HG02610 (cell line): ENCODE results near the gene GRK7.
"Not testable (repeated sequence)": the region's sequence is repeated elsewhere in the genome, so short reads cannot be mapped to it uniquely, and the experiment has no call there.

Source experiments
- ATAC-seq: cut with Tn5 transposase; IDR thresholded peaks from one replicate; pipeline ENCODE4 v1.9.1; 2021; ENCODE audit warnings: mild to moderate bottlenecking, moderate library complexity; ENCODE audit not compliant: unreplicated experiment

GRK7 gene

DNA sequence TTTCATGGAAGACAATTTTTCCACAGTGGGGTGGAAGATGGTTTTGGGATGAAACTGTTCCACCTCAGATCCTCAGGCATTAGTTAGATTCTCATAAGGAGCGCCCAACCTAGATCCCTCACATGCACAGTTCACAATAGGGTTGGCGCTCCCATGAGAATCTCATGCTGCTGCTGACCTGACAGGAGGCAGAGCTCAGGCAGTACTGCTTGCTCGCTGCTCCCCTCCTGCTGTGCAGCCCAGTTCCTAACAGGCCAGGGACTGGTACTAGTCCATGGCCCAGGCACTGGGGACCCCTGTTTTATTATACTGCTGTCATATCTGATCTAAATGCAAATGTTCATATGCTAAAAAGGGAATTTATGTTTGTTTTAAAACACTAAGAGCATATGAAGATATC, 9.8 kb upstream of the GRK7 start:
- no peak for ATAC-seq

- no peak for ATAC-seq
Observed at GRCh38 chr3:141754032-141754431, 9.2 kb upstream of the GRK7 start.

DNA sequence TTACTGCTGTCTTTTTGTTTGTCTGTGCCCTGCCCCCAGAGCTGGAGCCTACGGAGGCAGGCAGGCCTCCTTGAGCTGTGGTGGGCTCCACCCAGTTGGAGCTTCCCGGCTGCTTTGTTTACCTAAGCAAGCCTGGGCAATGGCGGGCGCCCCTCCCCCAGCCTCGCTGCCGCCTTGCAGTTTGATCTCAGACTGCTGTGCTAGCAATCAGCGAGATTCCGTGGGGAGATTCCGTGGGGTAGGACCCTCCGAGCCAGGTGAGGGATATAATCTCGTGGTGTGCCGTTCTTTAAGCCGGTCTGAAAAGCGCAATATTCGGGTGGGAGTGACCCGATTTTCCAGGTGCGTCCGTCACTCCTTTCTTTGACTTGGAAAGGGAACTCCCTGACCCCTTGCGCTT, 656 bp upstream of the GRK7 start:
- ATAC-seq: not testable (repeated sequence)

DNA sequence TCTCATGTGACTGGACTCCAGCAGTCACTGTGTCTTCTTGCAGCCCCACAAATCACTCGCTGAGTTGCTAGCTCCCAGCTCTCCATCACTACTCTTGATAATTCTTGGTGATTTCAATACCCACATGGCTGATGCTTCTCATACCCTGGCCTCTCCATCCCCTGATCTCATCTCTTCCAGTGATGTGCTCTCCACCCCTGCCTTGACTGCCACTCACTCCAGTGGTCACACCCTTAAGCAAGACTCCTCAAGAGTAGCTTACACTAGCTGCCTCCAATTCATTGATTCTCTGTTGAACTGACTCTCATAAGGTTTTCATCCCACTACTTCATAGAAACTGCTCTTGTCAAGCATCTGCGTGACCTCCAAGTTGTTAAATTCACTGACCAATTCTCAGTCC, 837 bp downstream of the GRK7 start:
- no peak for ATAC-seq

DNA sequence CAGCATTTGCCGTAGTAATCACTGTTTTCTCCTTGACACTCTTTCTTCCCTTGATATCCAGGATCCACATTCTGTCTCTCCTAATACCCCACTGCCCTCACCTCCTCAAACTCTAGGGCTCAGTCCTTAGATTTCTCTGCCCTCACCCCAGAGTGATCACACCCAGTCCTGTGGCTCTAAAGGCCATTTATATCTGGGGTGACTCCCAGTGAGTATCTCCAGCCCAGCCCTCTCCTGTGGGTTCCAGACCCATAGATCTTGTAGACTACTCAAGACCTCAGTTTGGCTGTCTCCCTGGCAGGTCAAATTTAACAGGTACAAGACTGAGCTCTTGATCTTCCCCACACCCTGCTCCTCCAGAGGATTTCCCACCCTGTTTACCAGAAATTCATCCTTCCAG, 1.3 kb downstream of the GRK7 start:
- no peak for ATAC-seq

- ATAC-seq: no peak
Observed at GRCh38 chr3:141764986-141765385, 1.8 kb downstream of the GRK7 start.

- ATAC-seq: no peak
Observed at GRCh38 chr3:141767066-141767465, 3.9 kb downstream of the GRK7 start.

DNA sequence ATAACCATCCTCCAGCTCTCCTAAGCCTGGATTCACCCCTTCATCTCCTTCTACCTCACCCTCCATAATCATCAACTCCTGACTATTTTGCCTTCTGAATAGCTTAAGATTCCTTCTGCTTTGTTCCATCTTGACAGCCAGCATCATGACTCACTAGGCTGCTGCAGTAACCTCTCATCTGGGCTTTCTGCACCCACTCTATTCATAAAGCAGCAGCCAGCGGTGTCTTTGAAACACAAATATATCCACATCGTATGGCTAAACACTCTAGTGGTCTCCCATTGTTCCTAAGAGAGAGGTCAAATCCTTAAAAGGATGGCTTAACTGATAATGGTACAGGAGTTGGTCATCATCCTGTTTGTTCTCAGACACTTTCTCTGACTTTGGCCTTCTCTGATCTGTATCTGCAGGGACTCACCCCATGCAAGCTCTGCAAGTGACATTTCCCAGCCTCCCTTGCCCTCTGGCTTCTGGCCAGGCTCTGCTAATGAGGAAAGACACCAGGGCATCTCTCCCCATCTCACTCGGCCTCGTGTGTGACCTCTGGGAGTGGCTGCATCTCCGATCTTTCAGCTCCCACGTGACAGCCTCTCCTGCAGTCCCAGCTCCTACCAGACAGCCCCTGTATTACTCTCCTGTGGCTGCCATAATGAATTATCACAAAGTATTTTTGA, 6.2 kb downstream of the GRK7 start:
- ATAC-seq: no peak

DNA sequence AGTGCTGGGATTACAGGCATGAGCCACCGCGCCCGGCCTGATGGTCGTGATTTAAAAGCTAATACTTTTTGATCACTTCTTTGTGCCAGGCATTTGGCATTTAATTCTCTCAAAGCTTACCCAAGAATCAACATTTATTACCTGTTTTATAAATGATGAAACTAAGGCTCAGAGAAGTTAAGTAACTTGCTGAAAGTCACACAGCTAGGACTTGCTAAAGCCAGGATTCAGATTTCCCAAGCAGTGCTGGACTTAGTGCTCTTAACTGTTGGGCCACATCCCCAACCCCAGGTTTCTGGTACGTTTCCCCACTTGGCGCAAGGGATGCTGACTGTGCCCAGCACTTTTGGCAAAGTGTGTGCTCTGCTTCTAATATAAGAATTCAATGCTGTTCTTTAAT, 10.5 kb downstream of the GRK7 start:
- no peak for ATAC-seq

DNA sequence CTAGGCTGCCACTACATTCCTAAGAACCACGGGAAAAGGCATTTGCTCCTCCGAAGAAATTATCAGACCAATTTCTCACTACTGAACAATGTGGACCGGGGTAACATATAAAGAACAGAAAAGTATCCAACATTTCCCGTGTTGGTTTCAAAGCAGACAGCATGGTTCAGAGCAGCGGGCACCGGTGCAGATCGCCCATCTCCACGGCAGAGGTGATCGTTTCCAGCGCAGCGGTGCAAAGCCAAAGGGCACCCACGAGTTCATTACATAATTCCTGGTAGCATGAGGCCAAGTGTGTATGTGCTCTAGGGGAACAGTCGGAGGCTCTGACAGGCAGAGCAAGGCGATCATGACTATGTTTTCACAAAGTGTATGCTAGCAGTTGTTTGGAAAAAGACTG, 13.2 kb downstream of the GRK7 start:
- ATAC-seq: no peak

- no peak for ATAC-seq
Observed at GRCh38 chr3:141776885-141777284, 13.7 kb downstream of the GRK7 start.

- ATAC-seq: no peak
Observed at GRCh38 chr3:141777957-141778813, 15.0 kb downstream of the GRK7 start.

DNA sequence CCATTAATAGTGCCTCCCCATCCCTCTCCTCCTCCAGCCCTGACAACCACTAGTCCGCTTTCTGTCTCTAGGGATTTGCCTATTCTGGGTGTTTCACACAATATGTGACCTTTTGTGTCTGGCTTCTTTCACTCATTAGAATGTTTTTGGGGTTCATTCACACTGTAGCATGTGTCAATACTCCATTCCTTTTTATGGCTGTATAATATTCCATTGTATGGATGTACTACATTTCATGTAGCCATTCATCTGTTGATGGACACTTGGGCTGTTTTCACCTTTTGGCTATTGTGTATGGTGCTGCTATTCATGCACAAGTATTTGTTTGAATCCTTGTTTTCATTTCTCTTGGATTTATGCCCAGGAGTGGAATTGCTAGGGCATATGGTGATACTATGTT, 16.5 kb downstream of the GRK7 start:
- ATAC-seq: no peak

DNA sequence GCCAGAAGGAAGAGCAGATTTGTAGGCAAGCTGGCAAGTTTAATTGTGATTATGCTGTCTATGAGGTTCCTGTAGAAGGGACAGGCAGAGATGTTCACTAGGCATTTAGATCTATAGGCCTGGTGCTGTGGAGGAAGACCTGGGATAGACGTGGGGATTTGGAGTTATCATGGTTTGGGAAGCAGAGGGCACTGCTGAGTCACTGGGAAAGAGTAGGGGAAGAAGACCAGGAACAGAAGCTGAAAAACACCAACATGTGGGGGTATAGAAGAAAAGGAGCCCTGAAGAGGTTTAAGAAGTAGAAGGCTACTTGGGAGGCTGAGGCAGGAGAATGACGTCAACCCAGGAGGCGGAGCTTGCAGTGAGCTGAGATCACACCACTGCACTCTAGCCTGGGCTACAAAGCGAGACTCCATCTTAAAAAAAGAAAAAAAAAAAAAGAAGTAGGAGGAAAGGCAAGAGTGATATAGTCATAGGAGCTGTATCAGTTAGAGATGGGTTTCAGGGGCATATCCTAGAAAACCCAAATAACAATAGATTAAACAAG, 19.3 kb downstream of the GRK7 start:
- no peak for ATAC-seq

DNA sequence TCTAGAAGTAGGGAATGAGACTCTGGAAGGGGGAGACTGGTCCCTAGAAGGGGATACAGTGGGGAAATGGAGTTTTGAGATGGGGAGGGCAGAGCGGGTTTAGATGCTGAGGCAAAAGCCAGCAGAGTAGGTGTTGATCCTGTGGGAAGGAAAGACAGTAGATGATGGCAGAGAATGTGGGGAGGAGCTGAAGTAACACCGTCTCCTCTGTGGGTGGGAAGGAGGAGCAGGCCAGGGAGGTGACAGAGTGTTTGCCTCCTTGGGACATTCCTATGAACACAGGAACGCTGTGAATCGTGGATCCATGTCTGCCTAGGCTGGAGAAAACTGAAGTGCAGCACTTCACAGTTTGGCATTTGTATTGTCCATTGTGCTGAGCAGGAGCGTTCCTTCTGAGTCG, 20.4 kb downstream of the GRK7 start:
- no peak for ATAC-seq

DNA sequence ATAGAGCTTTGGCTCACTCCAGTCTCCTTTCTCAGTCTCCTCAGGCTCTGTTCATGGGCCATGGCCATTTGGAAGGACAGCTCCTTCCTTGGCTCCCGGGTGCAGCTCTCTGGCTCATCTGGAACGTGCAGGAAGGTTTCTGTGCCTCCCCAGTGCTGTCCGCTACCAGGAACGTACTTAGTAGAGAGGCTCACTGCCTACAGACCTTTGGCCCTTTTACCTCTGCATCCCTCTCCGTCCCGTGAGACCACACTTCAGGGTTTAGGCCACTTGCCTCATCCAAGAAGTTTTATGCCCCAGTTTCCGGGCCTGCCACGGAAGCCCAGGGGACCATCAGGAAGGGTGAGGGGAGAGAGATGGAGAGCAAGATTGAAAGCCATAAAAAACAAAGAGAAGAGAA, 20.9 kb downstream of the GRK7 start:
- no peak for ATAC-seq

DNA sequence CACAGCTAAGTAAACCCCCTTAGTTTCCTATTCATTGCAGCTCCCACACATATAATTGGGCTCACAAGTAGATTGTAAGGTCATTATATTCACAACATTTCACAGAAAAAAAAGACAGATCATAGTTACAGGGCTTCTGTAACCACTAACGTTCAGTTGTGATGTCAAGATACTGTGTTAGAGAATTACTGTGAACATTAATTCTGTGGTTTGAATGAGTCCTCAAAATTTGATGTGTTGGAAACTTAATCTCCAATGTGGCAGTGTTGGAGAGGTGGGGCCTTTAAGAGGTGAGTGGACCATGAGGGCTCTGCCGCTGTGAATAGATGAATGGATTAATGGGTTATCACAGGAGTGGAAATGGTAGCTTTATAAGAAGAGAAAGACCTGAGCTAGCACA, 21.3 kb downstream of the GRK7 start:
- no peak for ATAC-seq

- ATAC-seq: no peak
Observed at GRCh38 chr3:141788149-141788548, 24.9 kb downstream of the GRK7 start.

DNA sequence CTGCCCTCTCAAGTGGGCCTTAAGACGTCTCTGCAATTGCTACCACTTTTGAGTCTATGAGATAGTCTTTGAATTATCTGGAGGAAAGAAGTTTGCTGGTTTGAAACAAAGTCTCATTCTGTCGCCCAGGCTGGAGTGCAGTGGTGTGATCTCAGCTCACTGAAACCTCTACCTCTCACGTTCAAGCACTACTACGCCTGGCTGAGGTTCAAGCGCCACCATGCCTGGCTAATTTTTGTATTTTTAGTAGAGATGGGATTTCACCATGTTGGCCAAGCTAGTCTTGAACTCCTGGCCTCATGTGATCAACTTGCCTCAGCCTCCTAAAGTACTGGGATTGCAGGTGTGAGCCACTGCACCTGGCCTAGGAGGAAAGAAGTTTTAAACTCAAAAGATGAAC, 25.5 kb downstream of the GRK7 start:
- ATAC-seq: not testable (repeated sequence)

DNA sequence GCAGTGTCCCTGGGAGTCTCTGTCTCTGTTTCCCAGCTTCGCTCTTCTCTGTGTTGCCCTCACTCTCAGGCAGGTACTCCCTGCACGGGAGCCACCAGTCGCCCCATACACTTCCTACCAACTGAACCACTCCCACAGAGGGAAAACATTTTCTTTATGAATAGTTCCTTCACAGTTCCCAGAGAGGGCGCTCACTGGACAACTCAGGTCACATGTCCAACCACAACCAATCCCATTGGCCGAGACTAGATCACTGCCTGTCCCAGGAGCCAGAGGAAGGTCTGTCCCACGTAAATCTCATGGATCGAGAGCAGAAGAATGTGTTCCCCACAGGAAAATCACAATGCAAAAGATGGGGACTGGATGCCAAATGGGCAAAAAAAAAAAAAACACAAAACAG, 26.1 kb downstream of the GRK7 start:
- ATAC-seq: no peak

DNA sequence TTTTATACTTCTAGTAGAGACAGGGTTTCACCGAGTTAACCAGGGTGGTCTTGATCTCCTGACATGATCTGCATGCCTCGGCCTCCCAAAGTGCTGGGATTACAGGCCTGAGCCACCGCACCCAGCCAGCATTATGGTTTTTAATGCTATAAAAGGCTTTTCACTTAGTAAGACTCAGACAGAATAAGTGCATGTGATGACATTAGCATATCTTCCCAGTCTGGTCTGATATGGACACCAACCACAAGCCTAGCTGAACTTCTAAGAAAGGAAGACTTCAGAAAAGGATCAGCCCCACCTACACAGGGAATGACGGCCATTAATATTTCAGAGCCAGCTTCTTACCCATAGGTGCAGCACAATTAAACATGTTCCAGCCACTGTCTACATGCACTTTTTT, 27.0 kb downstream of the GRK7 start:
- ATAC-seq: no peak

- no peak for ATAC-seq
Observed at GRCh38 chr3:141792495-141792894, 29.3 kb downstream of the GRK7 start.
